Measurements from ENCODE around the gene SLC35F5. TPM values are rescaled to one million over a fixed set of nuclear protein-coding genes. Genes with fewer than 3 reads are reported as not detected.

The SLC35F5 gene
- total and polyA plus RNA-seq, 2 of the 13 experiments (the other 11 are each of a cell fraction or from before 2014, with no cell fraction given), result 139 to 174 TPM

- no peak for FAIRE-seq
- in situ Hi-C loops (cut with HindIII; ENCODE audit: extremely low pct_ligation_motif_present, low pct_unique_long_range_greater_than_20kb) (loop anchor here (10.0 to 25.0 kb wide), 2 partner anchors 201 to 808 kb away; no protein-coding TSS in a partner anchor), intact Hi-C loops (cut with micrococcal nuclease; ENCODE audit: unreplicated experiment) (no loop called here)
- Histone ChIP-seq H3K27ac (ENCODE audit: extremely low read length, insufficient read depth, low read length) (no peak overlapping the region), H3K4me2 (ENCODE audit: low read depth, low read length) (peak overlapping the region; percentile 95), H3K36me3 (replicated peaks in 1 of 2; ENCODE audit: control insufficient read depth in 1 of 2, insufficient read depth in 2 of 2, low read length in 2 of 2) (peaks cover 12 to 27% of the 10 kb centered on the region in 2 experiments), H4K20me1 (ENCODE audit: insufficient read depth, low read length) (peaks cover 9% of the 10 kb centered on the region), H3K4me1 (ENCODE audit: insufficient read depth, low read length) (peaks cover 19% of the 10 kb centered on the region), H3K9ac (ENCODE audit: insufficient read depth, low read depth, low read length) (0 out of 2 replicates have a peak overlapping the region, but pooled peaks have one; percentile 95), H3K79me2 (ENCODE audit: insufficient read depth, low read length) (peaks cover 55% of the 10 kb centered on the region), H3K27me3 (ENCODE audit: control insufficient read depth in 1 of 2, insufficient read depth in 2 of 2, low read length in 2 of 2) (no peaks in the 10 kb centered on the region; a peak in 1 of 5 replicates), H3K9me3 (ENCODE audit: low read length) (no peaks in the 10 kb centered on the region), H2AFZ (ENCODE audit: low read length) (no peak overlapping the region), H3K4me3 (replicated peaks in 1 of 3; ENCODE audit: insufficient read depth in 1 of 3, low read depth in 2 of 3, low read length in 3 of 3) (peak overlapping the region in 2 of 3 experiments; percentile 96 to 100; a peak in 3 of 6 replicates)
- TF ChIP-seq ZFYVE20 (CRISPR knock-in tag; IDR thresholded peaks at IDR 0.05; ENCODE audit: borderline replicate concordance, low read depth), result no peak
- no peak for TF ChIP-seq ZNF235 (CRISPR knock-in tag; IDR thresholded peaks at IDR 0.05; ENCODE audit: borderline replicate concordance)
- peak; percentile 92 for TF ChIP-seq FOXA1 (IDR thresholded peaks at IDR 0.05)
- TF ChIP-seq FOXA1 (CRISPR knock-in tag; IDR thresholded peaks at IDR 0.05), result no peak
- WGBS (ENCODE audit: low lambda C conversion rate), result 95% methylated on average over 8 of the region's 8 CpGs
- no peak for DNase-seq (ENCODE audit: low spot score)
- no peak for ATAC-seq
- ChIA-PET POLR2A (no interaction called here), CTCF (ENCODE audit: low intra/inter-chr PET ratio, low total read pairs) (no interaction called here)
- BruUV-seq (replicated peaks), result no TSS peak
These were observed 2.3 kb downstream of the SLC35F5 start for GRCh38 chr2:113754160-113754559.

- no peak for DNase-seq (ENCODE audit: low spot score)
- Histone ChIP-seq H3K27ac (ENCODE audit: extremely low read length, insufficient read depth, low read length) (no peak overlapping the region), H3K79me2 (ENCODE audit: insufficient read depth, low read length) (peaks cover 43% of the 10 kb centered on the region), H3K27me3 (ENCODE audit: control insufficient read depth in 1 of 2, insufficient read depth in 2 of 2, low read length in 2 of 2) (no peaks in the 10 kb centered on the region; a peak in 1 of 5 replicates), H4K20me1 (ENCODE audit: insufficient read depth, low read length) (peaks cover 9% of the 10 kb centered on the region), H3K4me3 (replicated peaks in 1 of 3; ENCODE audit: insufficient read depth in 1 of 3, low read depth in 2 of 3, low read length in 3 of 3) (no peak overlapping the region), H3K4me1 (ENCODE audit: insufficient read depth, low read length) (peaks cover 13% of the 10 kb centered on the region), H3K36me3 (replicated peaks in 1 of 2; ENCODE audit: control insufficient read depth in 1 of 2, insufficient read depth in 2 of 2, low read length in 2 of 2) (peaks cover 23 to 57% of the 10 kb centered on the region in 2 experiments), H2AFZ (ENCODE audit: low read length) (no peak overlapping the region), H3K4me2 (ENCODE audit: low read depth, low read length) (no peak overlapping the region), H3K9me3 (ENCODE audit: low read length) (no peaks in the 10 kb centered on the region), H3K9ac (ENCODE audit: insufficient read depth, low read depth, low read length) (no peak overlapping the region)
- POLR2A ChIA-PET, result no interaction called here
- CTCF ChIA-PET (ENCODE audit: low intra/inter-chr PET ratio, low total read pairs), result no interaction called here
- in situ Hi-C loops (cut with HindIII; ENCODE audit: extremely low pct_ligation_motif_present, low pct_unique_long_range_greater_than_20kb) (loop anchor here (10.0 to 25.0 kb wide), 2 partner anchors 204 to 812 kb away; no protein-coding TSS in a partner anchor), intact Hi-C loops (cut with micrococcal nuclease; ENCODE audit: unreplicated experiment) (no loop called here)
- 98% methylated on average over 4 of the region's 4 CpGs for WGBS (ENCODE audit: low lambda C conversion rate)
- no peak for FAIRE-seq
- ATAC-seq, result no peak
- BruUV-seq (replicated peaks), result no TSS peak
- TF ChIP-seq ZNF136 (CRISPR knock-in tag; IDR thresholded peaks at IDR 0.05; ENCODE audit: low read depth) (no peak), TRAFD1 (CRISPR knock-in tag; IDR thresholded peaks at IDR 0.05; ENCODE audit: borderline replicate concordance) (no peak), FOXO1 (CRISPR knock-in tag; IDR thresholded peaks at IDR 0.05) (no peak), THYN1 (CRISPR knock-in tag; IDR thresholded peaks at IDR 0.05; ENCODE audit: borderline replicate concordance, low read depth) (no peak), ATAD3A (CRISPR knock-in tag; IDR thresholded peaks at IDR 0.05) (no peak), AKAP8 (CRISPR knock-in tag; IDR thresholded peaks at IDR 0.05) (no peak), ARID4A (CRISPR knock-in tag; IDR thresholded peaks at IDR 0.05; ENCODE audit: borderline replicate concordance) (no peak), TAF15 (IDR thresholded peaks at IDR 0.05; ENCODE audit: low read depth, low read length, poor library complexity, severe bottlenecking) (no peak), KDM2A (CRISPR knock-in tag; IDR thresholded peaks at IDR 0.05; ENCODE audit: borderline replicate concordance, low read depth) (no peak)
These were observed 6.1 kb downstream of the SLC35F5 start for GRCh38 chr2:113750385-113750784.
